GM23248 (cell line): ENCODE data around the gene DDX4. TPM values are rescaled to one million over a fixed set of nuclear protein-coding genes. Genes with fewer than 3 reads are reported as not detected.
A peak's percentile ranks its signal among the peaks of the same experiment; 100 is the strongest.
"Not testable (repeated sequence)": the region's sequence is repeated elsewhere in the genome, so short reads cannot be mapped to it uniquely, and the experiment has no call there.

Source experiments
- DNase-seq: peaks from one replicate; pipeline ENCODE4 v3.0.0-alpha.2; 2015
- H2AFZ ChIP-seq: fragments of 200-600 bp; sonication (generic); 2 replicates; pipeline ENCODE4 v1.6.1; 2016; ENCODE audit warnings: antibody characterized with exemption
- H3F3A ChIP-seq: fragments of 200-600 bp; sonication (generic); 2 replicates; pipeline ENCODE4 v1.6.1; 2016; ENCODE audit warnings: mild to moderate bottlenecking, antibody characterized with exemption, mixed run types; ENCODE audit not compliant: insufficient read depth
- H3K27ac ChIP-seq: fragments of 200-600 bp; sonication (generic); 2 replicates; pipeline ENCODE4 v1.5.1; 2016; ENCODE audit warnings: mild to moderate bottlenecking
- H3K27me3 ChIP-seq: fragments of 200-600 bp; sonication (generic); replicated peaks from 2 replicates; pipeline ENCODE4 v1.6.1; 2016; ENCODE audit warnings: mild to moderate bottlenecking; ENCODE audit not compliant: insufficient read depth
- H3K36me3 ChIP-seq: fragments of 200-600 bp; sonication (generic); 2 replicates; pipeline ENCODE4 v1.6.1; 2016; ENCODE audit warnings: low read depth, mild to moderate bottlenecking
- H3K4me1 ChIP-seq: fragments of 200-600 bp; sonication (generic); 2 replicates; pipeline ENCODE4 v1.6.1; 2016; ENCODE audit warnings: mild to moderate bottlenecking; ENCODE audit not compliant: insufficient read depth
- H3K4me2 ChIP-seq: fragments of 200-600 bp; sonication (generic); one replicate; pipeline ENCODE4 v1.6.1; 2016; ENCODE audit warnings: mild to moderate bottlenecking; ENCODE audit not compliant: unreplicated experiment
- H3K4me3 ChIP-seq: fragments of 200-600 bp; sonication (generic); 2 replicates; pipeline ENCODE4 v1.5.1; 2016; ENCODE audit warnings: mild to moderate bottlenecking
- H3K79me2 ChIP-seq: fragments of 200-600 bp; sonication (generic); 2 replicates; pipeline ENCODE4 v1.6.1; 2016; ENCODE audit warnings: mild to moderate bottlenecking; ENCODE audit not compliant: insufficient read depth
- H3K9ac ChIP-seq: fragments of 200-600 bp; sonication (generic); 2 replicates; pipeline ENCODE4 v1.6.1; 2016; ENCODE audit warnings: mild to moderate bottlenecking
- H3K9me2 ChIP-seq: fragments of 200-600 bp; sonication (generic); 2 replicates; pipeline ENCODE4 v1.6.1; 2016; ENCODE audit warnings: mixed run types, mild to moderate bottlenecking, moderate library complexity; ENCODE audit not compliant: insufficient read depth
- H3K9me3 ChIP-seq: fragments of 200-600 bp; sonication (generic); one replicate; pipeline ENCODE4 v1.6.1; 2017; ENCODE audit warnings: low read depth
- H4K20me1 ChIP-seq: fragments of 200-600 bp; sonication (generic); 2 replicates; pipeline ENCODE4 v1.6.0; 2016; ENCODE audit not compliant: insufficient read depth
- EZH2 ChIP-seq: fragments of 200-600 bp; sonication (generic); IDR thresholded peaks from 2 replicates; pipeline ENCODE4 v1.6.1; 2018; ENCODE audit warnings: antibody characterized with exemption, mild to moderate bottlenecking; ENCODE audit not compliant: insufficient read depth, poor library complexity, severe bottlenecking
- EZH2phosphoT487 ChIP-seq: fragments of 200-600 bp; sonication (generic); IDR thresholded peaks from 2 replicates; pipeline ENCODE4 v1.6.1; 2018; ENCODE audit warnings: antibody characterized with exemption, moderate library complexity, mild to moderate bottlenecking, low read depth; ENCODE audit not compliant: insufficient read depth
- WGBS, 2 experiments: methylation state at CpG; one replicate each; pipeline ENCODE4 v1.1.6; 2015 to 2017; ENCODE audit warnings: low lambda C conversion rate in 2 of 2, low coverage in 1 of 2; ENCODE audit errors: missing lambda C conversion rate in 2 of 2; 5-methylcytosine and 5-hydroxymethylcytosine counted together
- in situ Hi-C: fragments of 300-500 bp; cut with MboI; formaldehyde crosslinking; loops from 2 replicates; pipeline ENCODE4 v1.15.0; 2020
- polyA plus RNA-seq: library from polyadenylated mRNA; unstranded; fragments of >200 nt; fragmentation: Nextera tagmentation; extraction: Ambion mirVana; gene quantifications from 2 replicates; pipeline ENCODE4 v1.2.1, GENCODE V29; 2016
- total RNA-seq: library from RNA; depleted of rRNA; stranded (reverse); fragments of >200 nt; shearing (Covaris generic); gene quantifications from 2 replicates; pipeline ENCODE4 v1.2.3, GENCODE V29; 2014

The DDX4 gene
- total and polyA plus RNA-seq, 2 experiments from 2014 or later, result not detected

GRCh38 chr5:55714749-55715148 is 23.1 kb upstream of the DDX4 start:
- Histone ChIP-seq H3K9me3 (no peaks in the 10 kb centered on the region), H4K20me1 (no peaks in the 10 kb centered on the region), H3K9me2 (no peaks in the 10 kb centered on the region), H3K36me3 (no peaks in the 10 kb centered on the region), H3K27ac (no peak overlapping the region), H3K27me3 (no peaks in the 10 kb centered on the region), H3F3A (no peaks in the 10 kb centered on the region), H3K79me2 (peaks cover 14% of the 10 kb centered on the region), H2AFZ (no peak overlapping the region), H3K9ac (no peak overlapping the region), H3K4me1 (peaks cover 12% of the 10 kb centered on the region; the same call in 1 of the 2 replicates), H3K4me2 (no peak overlapping the region), H3K4me3 (no peak overlapping the region)
- no peak for DNase-seq
- in situ Hi-C loops, result no loop called here
- TF ChIP-seq EZH2, result no peak
- WGBS, 2 experiments, result 91 to 93% methylated on average over 6 of the region's 6 CpGs

- Histone ChIP-seq H3K4me1 (peaks cover 12% of the 10 kb centered on the region; the same call in 1 of the 2 replicates), H3K4me3 (no peak overlapping the region), H3K4me2 (no peak overlapping the region), H3K79me2 (peaks cover 12% of the 10 kb centered on the region), H3F3A (no peaks in the 10 kb centered on the region), H3K9ac (no peak overlapping the region), H3K36me3 (no peaks in the 10 kb centered on the region), H2AFZ (no peak overlapping the region), H3K9me3 (no peaks in the 10 kb centered on the region), H4K20me1 (no peaks in the 10 kb centered on the region), H3K27ac (no peak overlapping the region), H3K27me3 (no peaks in the 10 kb centered on the region), H3K9me2 (no peaks in the 10 kb centered on the region)
- in situ Hi-C loops, result no loop called here
- WGBS, 2 experiments, result 77 to 86% methylated on average over 6 of the region's 6 CpGs
- TF ChIP-seq EZH2, result no peak
- TF ChIP-seq EZH2phosphoT487, result no peak
- DNase-seq, result no peak
These were observed 22.3 kb upstream of the DDX4 start for GRCh38 chr5:55715519-55716078.

GRCh38 chr5:55719026-55719425 is 18.8 kb upstream of the DDX4 start:
- H3K9me3 ChIP-seq, in situ Hi-C loops, DNase-seq, H2AFZ ChIP-seq, H3F3A ChIP-seq, H3K4me1 ChIP-seq, H3K4me2 ChIP-seq, H3K9me2 ChIP-seq, H3K36me3 ChIP-seq, H3K27ac ChIP-seq, H3K4me3 ChIP-seq, H3K9ac ChIP-seq, H3K27me3 ChIP-seq, H4K20me1 ChIP-seq, H3K79me2 ChIP-seq: not testable (repeated sequence)
- WGBS, 2 experiments, result 92 to 100% methylated on average over 2 of the region's 2 CpGs

GRCh38 chr5:55720188-55720703 is 17.6 kb upstream of the DDX4 start:
- Histone ChIP-seq H3K36me3 (no peaks in the 10 kb centered on the region), H3K27ac (no peak overlapping the region), H3F3A (no peaks in the 10 kb centered on the region), H3K9me2 (no peaks in the 10 kb centered on the region), H3K9me3 (no peaks in the 10 kb centered on the region), H2AFZ (no peak overlapping the region), H3K4me3 (no peak overlapping the region), H4K20me1 (no peaks in the 10 kb centered on the region), H3K9ac (no peak overlapping the region), H3K4me1 (no peaks in the 10 kb centered on the region), H3K4me2 (no peak overlapping the region), H3K79me2 (no peaks in the 10 kb centered on the region), H3K27me3 (no peaks in the 10 kb centered on the region)
- DNase-seq, result no peak
- TF ChIP-seq EZH2 (no peak), EZH2phosphoT487 (no peak)
- in situ Hi-C loops, result loop anchor here (10.0 kb wide), 1 partner anchor 195 kb away; no protein-coding TSS in a partner anchor
- WGBS, 2 experiments, result 71 to 72% methylated on average over 3 of the region's 3 CpGs

GRCh38 chr5:55724281-55724680 is 13.6 kb upstream of the DDX4 start:
- H3K9me3 ChIP-seq, result no peaks in the 10 kb centered on the region
- DNase-seq, result peak; percentile 11
- no peak overlapping the region for H3K4me2 ChIP-seq
- no peak overlapping the region for H3K4me3 ChIP-seq
- no peaks in the 10 kb centered on the region for H3K4me1 ChIP-seq
- in situ Hi-C loops, result loop anchor here (10.0 kb wide), 1 partner anchor 191 kb away; no protein-coding TSS in a partner anchor
- no peaks in the 10 kb centered on the region for H3K27me3 ChIP-seq
- 54 to 55% methylated on average over 4 of the region's 4 CpGs for WGBS, 2 experiments
- no peaks in the 10 kb centered on the region for H3F3A ChIP-seq
- H3K9me2 ChIP-seq, result peaks cover 3% of the 10 kb centered on the region; the same call in 1 of the 2 replicates
- no peak overlapping the region for H3K9ac ChIP-seq
- TF ChIP-seq EZH2 (no peak), EZH2phosphoT487 (no peak)
- H3K27ac ChIP-seq, result no peak overlapping the region
- H3K36me3 ChIP-seq, result no peaks in the 10 kb centered on the region
- no peak overlapping the region for H2AFZ ChIP-seq
- H4K20me1 ChIP-seq, result no peaks in the 10 kb centered on the region
- H3K79me2 ChIP-seq, result no peaks in the 10 kb centered on the region
